ENCODE data around the gene CASP9. TPM values are rescaled to one million over a fixed set of nuclear protein-coding genes. Genes with fewer than 3 reads are reported as not detected.

CASP9 gene
- total and polyA plus RNA-seq, 3 donors from 2014 or later = 33.8 to 48.5 (median 34.8) TPM

GRCh38 chr1:15442119-15442518, 81.9 kb downstream of the CASP9 start:
- TF ChIP-seq CTCF (IDR thresholded peaks at IDR 0.05) (no peak), POLR2A (IDR thresholded peaks at IDR 0.05) (no peak)
- Histone ChIP-seq H3K36me3 (ENCODE audit: low read depth, missing control alignments) (no peaks in the 10 kb centered on the region), H3K4me3 (no peak overlapping the region), H3K27ac (no peak overlapping the region), H3K9me3 (no peaks in the 10 kb centered on the region), H3K4me1 (peaks cover 3% of the 10 kb centered on the region), H3K27me3 (no peaks in the 10 kb centered on the region)
- DNase-seq = no peak
- WGBS, 2 donors = 87 to 96% methylated on average over 7 to 8 of the region's 8 CpGs
- intact Hi-C loops (cut with DNase I; ENCODE audit: low total_unique reads) = no loop called here

Small RNA genes lying within 50 kb of the gene (small RNA-seq; reads per million reads assigned to genes)
- 0 reads per million in 2 donors for gene SCARNA21B

Other genes with a start within 250 kb of the CASP9 start
- gene EFHD2, start 114.3 kb downstream of the CASP9 start, total RNA-seq = 100 to 1,000 TPM; 308 to 384 TPM
- gene EFHD2, start 114.3 kb downstream of the CASP9 start, polyA plus RNA-seq (ENCODE audit: insufficient read depth, low read depth, low replicate concordance) = 146 TPM
- gene CTRC, start 85.8 kb downstream of the CASP9 start, total RNA-seq = under 1 TPM; 0.50 to 0.55 TPM
- 0.83 TPM for gene CTRC, start 85.8 kb downstream of the CASP9 start, polyA plus RNA-seq (ENCODE audit: insufficient read depth, low read depth, low replicate concordance)
- 1 to 10 TPM; 3.7 to 4.8 TPM for gene CELA2A, start 67.5 kb downstream of the CASP9 start, total RNA-seq
- 2.4 TPM for gene CELA2A, start 67.5 kb downstream of the CASP9 start, polyA plus RNA-seq (ENCODE audit: insufficient read depth, low read depth, low replicate concordance)
- gene CELA2B, start 48.1 kb downstream of the CASP9 start, total RNA-seq = 1 to 10 TPM; 3.3 to 3.7 TPM
- 2.7 TPM for gene CELA2B, start 48.1 kb downstream of the CASP9 start, polyA plus RNA-seq (ENCODE audit: insufficient read depth, low read depth, low replicate concordance)
- gene DNAJC16, start 2.6 kb upstream of the CASP9 start, total RNA-seq = 10 to 100 TPM; 24.3 to 32.1 TPM
- gene DNAJC16, start 2.6 kb upstream of the CASP9 start, polyA plus RNA-seq (ENCODE audit: insufficient read depth, low read depth, low replicate concordance) = 19.9 TPM
- gene AGMAT, start 60.8 kb upstream of the CASP9 start, total RNA-seq = 1 to 10 TPM in 1 of 2 donors, under 1 TPM in 1; 0.99 to 1.5 TPM
- 1.8 TPM for gene AGMAT, start 60.8 kb upstream of the CASP9 start, polyA plus RNA-seq (ENCODE audit: insufficient read depth, low read depth, low replicate concordance)
- 10 to 100 TPM; 45.2 to 54.2 TPM for gene DDI2, start 93.2 kb upstream of the CASP9 start, total RNA-seq
- 9.6 TPM for gene DDI2, start 93.2 kb upstream of the CASP9 start, polyA plus RNA-seq (ENCODE audit: insufficient read depth, low read depth, low replicate concordance)
- 10 to 100 TPM; 61.9 to 70.2 TPM for gene PLEKHM2, start 160.1 kb upstream of the CASP9 start, total RNA-seq
- gene PLEKHM2, start 160.1 kb upstream of the CASP9 start, polyA plus RNA-seq (ENCODE audit: insufficient read depth, low read depth, low replicate concordance) = 98.4 TPM
- gene SLC25A34, start 212.0 kb upstream of the CASP9 start, total RNA-seq = 1 to 10 TPM; 2.5 to 3.8 TPM
- 2.6 TPM for gene SLC25A34, start 212.0 kb upstream of the CASP9 start, polyA plus RNA-seq (ENCODE audit: insufficient read depth, low read depth, low replicate concordance)
- gene TMEM82, start 218.3 kb upstream of the CASP9 start, total RNA-seq = not detected
- gene TMEM82, start 218.3 kb upstream of the CASP9 start, polyA plus RNA-seq (ENCODE audit: insufficient read depth, low read depth, low replicate concordance) = not detected
- gene FBLIM1, start 234.6 kb upstream of the CASP9 start, total RNA-seq = 10 to 100 TPM; 32.8 to 52.5 TPM
- 23.3 TPM for gene FBLIM1, start 234.6 kb upstream of the CASP9 start, polyA plus RNA-seq (ENCODE audit: insufficient read depth, low read depth, low replicate concordance)

All from testis (tissue), 3 donors.